ENCODE measurements around the gene GRIK2.
"Not testable (repeated sequence)": the region's sequence is repeated elsewhere in the genome, so short reads cannot be mapped to it uniquely, and the experiment has no call there.

Gene GRIK2

DNA sequence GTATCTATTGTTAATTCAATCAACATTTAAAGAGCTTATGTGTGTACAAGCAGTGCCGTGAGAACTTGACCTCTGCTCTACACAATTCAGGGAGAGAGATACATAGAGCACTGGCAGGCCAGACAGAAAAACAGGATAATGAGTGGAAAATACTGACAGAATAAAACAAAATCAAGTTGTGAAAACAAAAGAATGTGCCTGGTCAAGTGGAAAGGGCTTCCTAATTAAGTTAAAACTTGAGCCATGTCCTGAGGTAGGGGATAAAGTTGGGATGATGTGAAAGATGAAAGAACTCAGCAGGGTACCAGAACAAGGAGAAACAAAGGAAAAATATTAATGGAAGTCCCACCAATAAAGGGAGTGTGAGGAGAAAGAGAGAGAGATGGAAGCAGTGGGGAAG lies 672.8 kb downstream of the GRIK2 start:
- DNase-seq: no peak

DNA sequence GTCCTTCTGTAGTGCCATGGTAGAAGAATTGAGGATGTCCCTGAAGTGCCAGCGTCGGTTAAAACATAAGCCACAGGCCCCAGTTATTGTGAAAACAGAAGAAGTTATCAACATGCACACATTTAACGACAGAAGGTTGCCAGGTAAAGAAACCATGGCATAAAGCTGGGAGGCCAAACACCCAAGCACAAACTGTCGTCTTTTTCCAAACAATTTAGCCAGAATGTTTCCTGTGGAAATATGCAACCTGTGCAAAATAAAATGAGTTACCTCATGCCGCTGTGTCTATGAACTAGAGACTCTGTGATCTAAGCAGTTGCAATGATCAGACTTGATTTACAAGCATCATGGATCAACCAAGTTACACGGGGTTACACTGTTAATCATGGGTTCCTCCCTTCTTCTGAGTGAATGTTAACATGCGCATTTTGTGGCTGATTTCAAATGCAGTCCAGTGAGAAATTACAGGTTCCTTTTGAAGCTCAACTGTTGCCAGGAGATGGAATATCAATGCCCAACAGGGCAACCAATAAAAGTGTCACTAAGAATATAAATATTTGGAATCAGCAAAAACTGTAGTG lies 674.9 kb downstream of the GRIK2 start:
- DNase-seq: no peak

DNA sequence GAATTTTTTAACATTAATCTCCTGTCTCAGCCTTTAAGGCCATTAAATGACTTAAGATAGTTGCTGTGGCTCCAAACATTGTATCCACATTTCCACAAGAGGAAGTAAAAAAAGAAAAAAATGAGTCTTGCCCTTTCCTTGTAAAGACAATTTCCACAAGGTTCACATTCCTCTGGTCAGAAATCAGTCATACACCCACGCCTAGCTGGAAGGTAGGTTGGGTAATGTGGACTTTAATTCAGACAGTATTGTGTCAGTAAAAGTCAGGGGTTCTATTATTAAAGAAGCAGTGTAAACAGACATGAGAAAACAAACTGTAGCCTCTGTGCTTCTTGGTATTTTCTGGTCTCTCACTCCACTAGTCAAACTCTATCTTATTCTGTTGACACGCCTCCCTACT lies 682.0 kb downstream of the GRIK2 start:
- DNase-seq: no peak

DNA sequence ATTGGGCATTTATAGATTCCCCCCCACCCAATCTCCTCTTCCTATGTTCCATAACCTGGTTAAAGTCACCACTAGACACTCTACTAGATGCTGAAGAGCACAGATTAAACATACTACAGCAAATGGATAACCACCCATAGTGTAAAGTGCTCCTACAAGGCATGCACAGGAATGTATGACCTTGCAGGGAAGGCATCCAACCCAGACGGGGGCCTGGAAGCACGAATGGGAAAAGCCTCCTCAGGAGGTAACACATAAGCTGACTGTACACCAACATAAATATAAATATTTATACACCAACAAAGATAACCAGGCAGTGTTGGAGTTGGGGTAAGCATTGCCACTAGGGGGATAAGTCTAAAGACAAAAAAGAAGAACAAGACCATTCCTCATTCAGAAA lies 691.7 kb downstream of the GRIK2 start:
- DNase-seq: no peak

DNA sequence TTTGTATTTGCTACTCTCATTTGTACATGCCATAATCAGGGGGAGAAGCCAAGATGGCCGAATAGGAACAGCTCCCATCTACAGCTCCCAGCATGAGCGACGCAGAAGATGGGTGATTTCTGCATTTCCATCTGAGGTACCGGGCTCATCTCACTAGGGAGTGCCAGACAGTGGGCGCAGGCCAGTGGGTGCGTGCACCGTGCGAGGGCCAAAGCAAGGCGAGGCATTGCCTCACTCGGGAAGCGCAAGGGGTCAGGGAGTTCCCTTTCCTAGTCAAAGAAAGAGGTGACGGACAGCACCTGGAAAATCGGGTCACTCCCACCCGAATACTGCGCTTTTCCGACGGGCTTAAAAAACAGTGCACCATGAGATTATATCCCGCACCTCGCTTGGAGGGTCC lies 694.7 kb downstream of the GRIK2 start:
- DNase-seq: not testable (repeated sequence)

DNA sequence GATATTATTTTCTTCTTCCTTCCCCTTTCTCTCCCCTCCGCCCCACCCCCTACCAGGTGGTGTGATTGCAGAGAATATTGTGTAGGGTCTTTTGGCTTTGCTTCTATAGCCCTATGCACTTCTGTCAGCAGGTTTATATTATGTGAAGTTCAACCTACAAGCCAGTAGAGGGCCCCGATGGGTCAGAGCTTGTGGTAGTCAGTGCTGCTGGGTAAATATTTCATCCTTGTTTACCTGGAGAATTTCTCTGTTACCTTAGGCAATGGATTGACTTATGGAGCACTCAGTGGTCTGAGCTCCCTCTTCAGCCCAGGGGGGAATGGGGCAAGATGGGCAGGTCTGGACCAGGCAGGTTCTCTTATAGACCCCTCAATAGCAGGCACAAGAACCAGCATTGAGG lies 720.9 kb downstream of the GRIK2 start:
- DNase-seq: no peak

DNA sequence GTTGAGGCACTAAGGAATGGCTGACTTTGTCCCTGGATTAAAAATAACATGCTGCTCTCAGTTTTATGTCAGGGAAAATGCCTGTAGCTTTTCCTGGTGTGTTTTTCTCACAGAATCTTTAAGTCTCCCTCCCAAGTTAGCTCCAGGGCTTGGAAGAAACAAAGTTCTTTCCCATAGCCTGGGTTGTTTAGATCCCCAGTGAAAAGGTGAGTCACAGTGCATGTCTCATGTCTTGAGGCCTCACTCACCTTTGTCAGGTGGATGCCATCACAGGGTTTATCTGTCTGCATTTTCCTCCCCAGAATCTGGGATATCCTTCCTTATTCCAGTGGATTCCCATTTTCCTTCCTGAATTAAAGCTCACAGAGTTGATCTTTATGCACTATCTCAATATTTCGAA lies 722.4 kb downstream of the GRIK2 start:
- DNase-seq: no peak

DNA sequence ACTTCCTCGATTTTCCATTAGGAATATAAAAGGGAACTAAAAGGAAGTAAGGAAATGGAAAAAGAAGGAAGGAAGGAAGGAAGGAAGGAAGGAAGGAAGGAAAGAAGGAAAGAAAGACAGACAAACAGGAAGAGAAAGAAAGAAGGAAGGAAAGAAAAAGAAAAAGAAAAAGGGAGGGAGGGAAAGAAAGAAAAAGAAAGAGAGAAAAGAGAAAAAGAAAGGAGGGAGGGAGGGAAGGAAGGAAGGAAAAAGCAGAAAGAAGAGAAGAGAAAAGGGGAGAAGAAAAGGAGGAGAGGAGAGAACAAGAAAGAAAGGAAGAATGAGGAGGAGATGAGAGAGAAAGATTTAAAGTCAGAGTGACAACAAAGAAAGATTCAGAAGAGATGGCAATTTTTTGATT lies 724.5 kb downstream of the GRIK2 start:
- no peak for DNase-seq

Data from NCI-H524 treated with DMSO at 0.1 percent for 48 hours (cell line).